Fibroblast of lung (primary cell): ENCODE results near the gene NUP62CL. TPM values are rescaled to one million over a fixed set of nuclear protein-coding genes. Genes with fewer than 3 reads are reported as not detected.

Experiments
- DNase-seq, 2 donors: peaks; one replicate each; pipeline versions ENCODE4 v3.0.0 to v3.0.0-alpha.2; 2010; ENCODE audit warnings: low read depth in 2 of 2
- H2AFZ ChIP-seq: 2 replicates; pipeline ENCODE4 v1.5.1; 2012; ENCODE audit warnings: low read length, control low read depth, inconsistent platforms
- H3K27ac ChIP-seq: 2 replicates; pipeline ENCODE4 v1.5.1; 2011; ENCODE audit warnings: low read length, control low read depth; ENCODE audit not compliant: insufficient read depth
- H3K27me3 ChIP-seq: 2 replicates; pipeline ENCODE4 v1.5.1; 2011; ENCODE audit warnings: mild to moderate bottlenecking, low read length; ENCODE audit not compliant: control insufficient read depth, insufficient read depth
- H3K36me3 ChIP-seq: 2 replicates; pipeline ENCODE4 v1.5.1; 2011; ENCODE audit warnings: low read length; ENCODE audit not compliant: control insufficient read depth, insufficient read depth
- H3K4me1 ChIP-seq: 2 replicates; pipeline ENCODE4 v1.5.1; 2011; ENCODE audit warnings: low read length; ENCODE audit not compliant: control insufficient read depth, insufficient read depth; ENCODE audit errors: extremely low read depth
- H3K4me2 ChIP-seq: 2 replicates; pipeline ENCODE4 v1.5.1; 2011; ENCODE audit warnings: low read length, control low read depth; ENCODE audit not compliant: insufficient read depth; ENCODE audit errors: extremely low read depth
- H3K4me3 ChIP-seq, 4 experiments: fragments of 200-600 bp in 1 of 4; sonication (generic) in 1 of 4; replicated peaks in 1 of 4; 2 replicates each; pipeline ENCODE4 v1.5.1; 2011 to 2016; ENCODE audit warnings: low read length in 4 of 4, low read depth in 3 of 4, mild to moderate bottlenecking in 3 of 4, control low read depth in 2 of 4, inconsistent platforms in 1 of 4, mixed read lengths in 1 of 4; ENCODE audit not compliant: insufficient read depth in 1 of 4; ENCODE audit errors: control extremely low read depth in 1 of 4
- H3K79me2 ChIP-seq: 2 replicates; pipeline ENCODE4 v1.5.1; 2012; ENCODE audit warnings: mild to moderate bottlenecking, low read length, inconsistent platforms; ENCODE audit not compliant: control insufficient read depth, insufficient read depth
- H3K9ac ChIP-seq: 2 replicates; pipeline ENCODE4 v1.5.1; 2011; ENCODE audit warnings: mild to moderate bottlenecking, low read length, control low read depth; ENCODE audit not compliant: insufficient read depth
- H3K9me3 ChIP-seq: 2 replicates; pipeline ENCODE4 v1.5.1; 2012; ENCODE audit warnings: low read depth, low read length; ENCODE audit not compliant: control insufficient read depth, insufficient read depth
- H4K20me1 ChIP-seq: 2 replicates; pipeline ENCODE4 v1.5.1; 2011; ENCODE audit warnings: low read length; ENCODE audit not compliant: control insufficient read depth, insufficient read depth; ENCODE audit errors: extremely low read depth
- CTCF ChIP-seq, 2 donors: IDR thresholded peaks in 1 of 2; conservative IDR thresholded peaks in 1 of 2; 1 replicate in 1 of 2; 2 replicates in 1 of 2; pipeline ENCODE4 v1.5.1; 2011 to 2012; ENCODE audit warnings: low read length in 2 of 2, control low read depth in 1 of 2, inconsistent platforms in 1 of 2, low read depth in 1 of 2, mild to moderate bottlenecking in 1 of 2
- EZH2 ChIP-seq: IDR thresholded peaks from 2 replicates; pipeline ENCODE4 v1.5.1; 2012; ENCODE audit warnings: low read length, control low read depth, mild to moderate bottlenecking; ENCODE audit errors: missing control alignments
- polyA plus RNA-seq, 2 donors: library from polyadenylated mRNA; depleted of rRNA in 1 of 2; stranded (reverse) in 1 of 2; unstranded in 1 of 2; fragments of >200 nt; gene quantifications; 2 replicates each; pipeline ENCODE4 v1.2.1, GENCODE V29; 2011 to 2012; ENCODE audit warnings: missing spikeins in 1 of 2
- total RNA-seq: library from RNA; depleted of rRNA; stranded (reverse); fragments of >200 nt; gene quantifications from 2 replicates; pipeline ENCODE4 v1.2.1, GENCODE V29; 2014

Gene NUP62CL
- total and polyA plus RNA-seq, 2 donors (not counting 1 experiment from before 2014, with no cell fraction given), result under 0.01 TPM; not detected in 1

DNA sequence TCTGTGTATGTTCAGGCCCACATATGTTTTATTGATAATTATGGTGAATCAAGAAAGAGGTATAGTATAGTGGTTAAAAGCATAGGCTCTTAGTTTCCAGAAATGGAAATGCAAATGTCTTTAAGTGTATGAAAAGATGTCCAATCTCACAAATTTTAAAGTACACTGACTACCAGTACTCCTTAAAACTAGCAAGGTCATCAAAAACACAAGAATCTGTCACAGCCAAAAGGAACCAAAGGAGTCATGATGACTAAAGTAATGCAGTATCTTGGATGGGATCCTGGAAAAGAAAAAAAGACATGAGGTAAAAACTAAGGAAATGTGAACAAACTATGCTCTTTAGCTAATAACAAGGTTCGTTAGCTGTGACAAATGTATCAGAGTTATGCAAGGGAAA is 87.0 kb downstream of the NUP62CL start:
- Histone ChIP-seq H3K4me2 (no peak overlapping the region), H3K9me3 (no peaks in the 10 kb centered on the region), H4K20me1 (no peaks in the 10 kb centered on the region), H3K79me2 (peaks cover 7% of the 10 kb centered on the region), H3K27ac (no peak overlapping the region), H3K36me3 (no peaks in the 10 kb centered on the region), H3K4me1 (no peaks in the 10 kb centered on the region), H2AFZ (peak overlapping the region; percentile 75), H3K27me3 (no peaks in the 10 kb centered on the region), H3K4me3 (peak overlapping the region in 1 of 4 experiments; percentile 81), H3K9ac (no peak overlapping the region)
- peak in 1 of 2 donors; percentile 6 for DNase-seq
- TF ChIP-seq EZH2 (no peak), CTCF (conservative IDR thresholded peaks at IDR 0.05 in 1 of 2, IDR thresholded peaks at IDR 0.05 in 1 of 2; ENCODE audit: low read depth in 1 of 2, low read length in 2 of 2) (no peak)

- Histone ChIP-seq H3K4me3 (peak within 1 kb of the TSS; percentile 53 to 81 (median 70)), H3K36me3 (no peaks in the 10 kb centered on the region), H2AFZ (peak within 1 kb of the TSS; percentile 78), H3K27me3 (no peaks in the 10 kb centered on the region), H3K4me2 (peak within 1 kb of the TSS; percentile 58), H3K9ac (peak within 1 kb of the TSS; percentile 61), H3K27ac (peak within 1 kb of the TSS; percentile 34), H4K20me1 (no peaks in the 10 kb centered on the region), H3K79me2 (peaks cover 7% of the 10 kb centered on the region), H3K9me3 (no peaks in the 10 kb centered on the region), H3K4me1 (no peaks in the 10 kb centered on the region)
- no peak for TF ChIP-seq CTCF (conservative IDR thresholded peaks at IDR 0.05 in 1 of 2, IDR thresholded peaks at IDR 0.05 in 1 of 2; ENCODE audit: low read depth in 1 of 2, low read length in 2 of 2)
- TF ChIP-seq EZH2, result no peak
- peak; percentile 78 to 85 for DNase-seq
Measured at GRCh38 chrX:107118322-107119147, 87.7 kb downstream of the NUP62CL start, which contains the start of gene RBM41. Gene RBM41, minus strand, starts transcription at chrX:107118822. Its CDS starts 49 bp downstream, at chrX:107118773.

DNA sequence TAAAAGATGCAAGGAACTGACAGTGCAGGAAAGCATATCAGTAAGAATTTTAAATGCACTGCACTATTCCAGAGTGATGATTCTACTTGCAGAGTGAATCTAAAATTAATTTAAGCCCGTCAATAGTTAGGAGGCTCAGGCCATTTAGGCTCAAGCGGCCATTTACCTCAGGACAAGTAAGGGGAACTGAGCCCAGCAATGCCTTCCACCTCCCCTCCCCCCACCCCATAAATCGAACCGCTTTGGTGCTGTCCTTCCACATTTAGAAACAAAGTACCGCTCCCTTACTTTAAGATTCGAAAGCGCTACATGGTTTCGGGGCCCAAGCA is 88.3 kb downstream of the NUP62CL start:
- Histone ChIP-seq H3K36me3 (no peaks in the 10 kb centered on the region), H4K20me1 (no peaks in the 10 kb centered on the region), H3K4me3 (peak overlapping the region; percentile 53 to 81 (median 70)), H3K4me1 (no peaks in the 10 kb centered on the region), H3K9ac (peak overlapping the region; percentile 61), H2AFZ (no peak overlapping the region), H3K4me2 (peak overlapping the region; percentile 58), H3K27me3 (no peaks in the 10 kb centered on the region), H3K79me2 (peaks cover 7% of the 10 kb centered on the region), H3K9me3 (no peaks in the 10 kb centered on the region), H3K27ac (peak overlapping the region; percentile 34)
- TF ChIP-seq EZH2, result no peak
- TF ChIP-seq CTCF (conservative IDR thresholded peaks at IDR 0.05 in 1 of 2, IDR thresholded peaks at IDR 0.05 in 1 of 2; ENCODE audit: low read depth in 1 of 2, low read length in 2 of 2), result no peak
- DNase-seq, result peak; percentile 8 to 15
